HEK293T (cell line): Measurements from ENCODE around the gene TRPM3.

Experiments
- ELF4 ChIP-seq: fragments of 450-650 bp; IDR thresholded peaks from 2 replicates; pipeline ENCODE4 v1.6.1; 2017; ENCODE audit warnings: antibody characterized with exemption
- FOXK2 ChIP-seq: fragments of 450-650 bp; IDR thresholded peaks from 2 replicates; pipeline ENCODE4 v1.6.1; 2016; ENCODE audit warnings: mild to moderate bottlenecking
- NFRKB ChIP-seq: fragments of 450-650 bp; IDR thresholded peaks from 2 replicates; pipeline ENCODE4 v1.6.1; 2016; ENCODE audit warnings: mild to moderate bottlenecking, moderate library complexity
- SP1 ChIP-seq: fragments of 450-650 bp; IDR thresholded peaks from 2 replicates; pipeline ENCODE4 v1.6.1; 2017
- SUZ12 ChIP-seq: fragments of 450-650 bp; IDR thresholded peaks from 2 replicates; pipeline ENCODE4 v1.6.1; 2016; ENCODE audit warnings: mild to moderate bottlenecking
- TARDBP ChIP-seq: fragments of 450-650 bp; IDR thresholded peaks from 2 replicates; pipeline ENCODE4 v1.6.1; 2016

DNA sequence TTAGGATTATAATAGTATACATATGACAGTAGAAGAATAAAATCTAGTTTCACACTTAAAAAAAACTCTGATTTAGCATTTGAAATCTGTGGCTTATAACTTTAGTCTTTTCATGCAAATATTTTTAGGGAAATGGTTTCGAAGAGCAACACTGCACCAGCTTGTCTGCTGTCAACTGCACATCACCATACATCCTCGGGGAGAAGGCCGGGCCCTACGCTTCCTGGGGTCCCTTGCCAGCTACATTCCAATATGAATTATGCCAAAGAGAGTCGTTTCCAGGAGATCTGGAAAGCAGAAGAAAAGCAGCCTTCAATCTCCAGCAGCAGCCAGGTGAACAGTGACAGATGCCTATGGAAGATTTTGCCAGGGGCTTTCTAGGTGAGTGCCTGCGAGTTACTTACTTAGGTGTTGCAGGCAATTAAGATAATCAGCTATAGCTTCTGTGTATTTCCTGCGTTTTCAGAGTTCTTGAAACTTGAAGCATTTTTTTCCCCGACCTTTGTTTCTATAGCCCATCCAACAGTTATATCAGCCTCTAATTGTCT lies 166.8 kb downstream of the TRPM3 start:
- TF ChIP-seq SUZ12 (no peak), TARDBP (no peak), SP1 (no peak), ELF4 (no peak), NFRKB (no peak), FOXK2 (no peak)
